A673 (cell line): Measurements from ENCODE around the gene RSL1D1.

Experiments
- CTCF ChIP-seq: fragments of 300-800, 200-600 bp; sonication (generic); conservative IDR thresholded peaks from 2 replicates; pipeline ENCODE4 v1.5.1; 2017; ENCODE audit warnings: low read depth, mild to moderate bottlenecking, antibody characterized with exemption, low read length, moderate library complexity, mixed read lengths
- EZH2 ChIP-seq: fragments of 200-600 bp; sonication (generic); IDR thresholded peaks from 2 replicates; pipeline ENCODE4 v1.6.1; 2017; ENCODE audit warnings: borderline replicate concordance, low read depth, mild to moderate bottlenecking, mixed read lengths, antibody characterized with exemption, low read length; ENCODE audit not compliant: poor library complexity, severe bottlenecking

- no peak for TF ChIP-seq CTCF
- no peak for TF ChIP-seq EZH2
Observed at GRCh38 chr16:11868412-11868980, 17.2 kb upstream of the RSL1D1 start.
